Colonic mucosa (tissue), 4 donors: Measurements from ENCODE around the gene MBD4. TPM values are rescaled to one million over a fixed set of nuclear protein-coding genes. Genes with fewer than 3 reads are reported as not detected.
"Not testable (repeated sequence)": the region's sequence is repeated elsewhere in the genome, so short reads cannot be mapped to it uniquely, and the experiment has no call there.

Source experiments
- DNase-seq: peaks from one replicate; pipeline ENCODE4 v3.0.0-alpha.2; 2020
- H3K27ac ChIP-seq: fragments of 200-600 bp; one replicate; pipeline ENCODE4 v1.8.0; 2021
- H3K27me3 ChIP-seq: fragments of 200-600 bp; one replicate; pipeline ENCODE4 v1.8.0; 2021
- H3K36me3 ChIP-seq: fragments of 200-600 bp; one replicate; pipeline ENCODE4 v1.8.0; 2021
- H3K4me1 ChIP-seq: fragments of 200-600 bp; one replicate; pipeline ENCODE4 v1.8.0; 2021; ENCODE audit warnings: mild to moderate bottlenecking
- H3K4me3 ChIP-seq: fragments of 200-600 bp; one replicate; pipeline ENCODE4 v1.8.0; 2021
- H3K9ac ChIP-seq, 2 donors: one replicate each; pipeline ENCODE4 v1.7.0; 2013; ENCODE audit warnings: control low read depth in 2 of 2, low read depth in 2 of 2, low read length in 2 of 2
- H3K9me3 ChIP-seq: fragments of 200-600 bp; one replicate; pipeline ENCODE4 v1.8.0; 2021
- CTCF ChIP-seq: fragments of 200-600 bp; IDR thresholded peaks from one replicate; pipeline ENCODE4 v1.8.0; 2022; ENCODE audit warnings: antibody characterized with exemption, mild to moderate bottlenecking
- intact Hi-C: fragments of 100-400 bp; cut with DNase I; formaldehyde crosslinking; loops from one replicate; pipeline ENCODE4 v1.14.1; 2022
- total RNA-seq, 2 donors: library from RNA; stranded (reverse); fragmentation: NEBNext Ultra II Directional in 1 of 2; extraction: Animal tissue kit (Norgen Biotek cat#: 25700) in 1 of 2; gene quantifications; one replicate each; pipeline ENCODE4 v1.2.1, GENCODE V29; 2021
- donor health status: healthy.
- donor health status: DM: no; HTN: no; CAD: no.
- donor health status: DM: no; HTN: no; CAD: no.

Gene MBD4
- total RNA-seq, 2 donors from 2014 or later, result 25.0 to 28.9 TPM

GRCh38 chr3:129417326-129417725, 22.4 kb downstream of the MBD4 start:
- no peak for TF ChIP-seq CTCF

GRCh38 chr3:129416415-129416814, 23.3 kb downstream of the MBD4 start:
- Histone ChIP-seq H3K9ac (no peak overlapping the region), H3K36me3 (no peaks in the 10 kb centered on the region), H3K4me3 (no peak overlapping the region), H3K27me3 (no peaks in the 10 kb centered on the region), H3K9me3 (no peaks in the 10 kb centered on the region), H3K27ac (no peak overlapping the region), H3K4me1 (no peaks in the 10 kb centered on the region)
- intact Hi-C loops, result no loop called here
- no peak for DNase-seq
- no peak for TF ChIP-seq CTCF

More at GRCh38 chr3:129417326-129417725, 22.4 kb downstream of the MBD4 start:
- no peaks in the 10 kb centered on the region for H3K9me3 ChIP-seq
- no peak overlapping the region for H3K9ac ChIP-seq
- H3K27me3 ChIP-seq, result no peaks in the 10 kb centered on the region
- intact Hi-C loops, result no loop called here
- no peak for DNase-seq
- no peaks in the 10 kb centered on the region for H3K36me3 ChIP-seq
- H3K4me3 ChIP-seq, result no peak overlapping the region
- H3K27ac ChIP-seq, result no peak overlapping the region
- no peaks in the 10 kb centered on the region for H3K4me1 ChIP-seq

- intact Hi-C loops, result no loop called here
- Histone ChIP-seq H3K4me1 (no peaks in the 10 kb centered on the region), H3K4me3 (no peak overlapping the region), H3K36me3 (no peaks in the 10 kb centered on the region), H3K9me3 (no peaks in the 10 kb centered on the region), H3K27ac (no peak overlapping the region), H3K9ac (no peak overlapping the region), H3K27me3 (no peaks in the 10 kb centered on the region)
- DNase-seq, result no peak
- no peak for TF ChIP-seq CTCF
These were observed 23.9 kb downstream of the MBD4 start for GRCh38 chr3:129415830-129416229.

GRCh38 chr3:129415378-129415777, 24.4 kb downstream of the MBD4 start:
- DNase-seq, result no peak
- intact Hi-C loops, result no loop called here
- no peaks in the 10 kb centered on the region for H3K9me3 ChIP-seq

GRCh38 chr3:129413687-129414506, 25.9 kb downstream of the MBD4 start:
- intact Hi-C loops, result no loop called here
- no peak for TF ChIP-seq CTCF
- Histone ChIP-seq H3K27ac (no peak overlapping the region), H3K4me3 (no peak overlapping the region), H3K36me3 (no peaks in the 10 kb centered on the region), H3K4me1 (no peaks in the 10 kb centered on the region), H3K9ac (no peak overlapping the region), H3K9me3 (no peaks in the 10 kb centered on the region), H3K27me3 (no peaks in the 10 kb centered on the region)
- DNase-seq, result no peak

More at GRCh38 chr3:129415378-129415777, 24.4 kb downstream of the MBD4 start:
- Histone ChIP-seq H3K27ac (no peak overlapping the region), H3K4me3 (no peak overlapping the region), H3K4me1 (no peaks in the 10 kb centered on the region), H3K36me3 (no peaks in the 10 kb centered on the region), H3K9ac (no peak overlapping the region), H3K27me3 (no peaks in the 10 kb centered on the region)
- no peak for TF ChIP-seq CTCF

GRCh38 chr3:129413238-129413637, 26.5 kb downstream of the MBD4 start:
- H3K27ac ChIP-seq, H3K9ac ChIP-seq, H3K4me1 ChIP-seq, H3K9me3 ChIP-seq, DNase-seq, H3K36me3 ChIP-seq, intact Hi-C loops, H3K27me3 ChIP-seq, H3K4me3 ChIP-seq: not testable (repeated sequence)
